HG03457 (cell line): ENCODE results near the gene HYAL3.

Source experiments
- ATAC-seq: cut with Tn5 transposase; IDR thresholded peaks from one replicate; pipeline ENCODE4 v1.9.1; 2021; ENCODE audit warnings: moderate number of reproducible peaks; ENCODE audit not compliant: unreplicated experiment

HYAL3 gene

GRCh38 chr3:50330330-50330729 lies 31.1 kb upstream of the HYAL3 start:
- no peak for ATAC-seq

GRCh38 chr3:50327943-50328691 lies 28.9 kb upstream of the HYAL3 start, which contains the start of gene TUSC2:
TSS of gene TUSC2 (minus strand) at chr3:50328223. CDS start at chr3:50328099, 124 bp downstream.
- peak; percentile 64 for ATAC-seq

- ATAC-seq: no peak
Measured at GRCh38 chr3:50327129-50327528, 27.9 kb upstream of the HYAL3 start.

GRCh38 chr3:50326182-50326541 lies 27.0 kb upstream of the HYAL3 start:
- no peak for ATAC-seq

GRCh38 chr3:50325497-50326181 lies 26.4 kb upstream of the HYAL3 start:
- no peak for ATAC-seq

- ATAC-seq: no peak
Measured at GRCh38 chr3:50325113-50325480, 25.9 kb upstream of the HYAL3 start.

- no peak for ATAC-seq
Measured at GRCh38 chr3:50324351-50325112, 25.3 kb upstream of the HYAL3 start.

GRCh38 chr3:50323614-50324199 lies 24.5 kb upstream of the HYAL3 start:
- no peak for ATAC-seq

- ATAC-seq: no peak
Measured at GRCh38 chr3:50323092-50323600, 23.9 kb upstream of the HYAL3 start.

- ATAC-seq: no peak
Measured at GRCh38 chr3:50322386-50323091, 23.3 kb upstream of the HYAL3 start, which contains the start of gene HYAL2. TSS of gene HYAL2 (minus strand) at chr3:50322745. CDS start at chr3:50320489, 2,256 bp downstream.

- no peak for ATAC-seq
Measured at GRCh38 chr3:50322115-50322385, 22.8 kb upstream of the HYAL3 start.

- ATAC-seq: peak; percentile 47
Measured at GRCh38 chr3:50321336-50322114, 22.3 kb upstream of the HYAL3 start.

GRCh38 chr3:50320853-50321335 lies 21.7 kb upstream of the HYAL3 start:
- peak; percentile 24 for ATAC-seq

- no peak for ATAC-seq
Measured at GRCh38 chr3:50319894-50320625, 20.9 kb upstream of the HYAL3 start.

- no peak for ATAC-seq
Measured at GRCh38 chr3:50319181-50319893, 20.1 kb upstream of the HYAL3 start.

GRCh38 chr3:50318615-50319014 lies 19.4 kb upstream of the HYAL3 start:
- ATAC-seq: no peak

- no peak for ATAC-seq
Measured at GRCh38 chr3:50318163-50318562, 19.0 kb upstream of the HYAL3 start.

GRCh38 chr3:50317300-50317699 lies 18.1 kb upstream of the HYAL3 start:
- no peak for ATAC-seq
